ENCODE measurements around the gene ATRNL1.

GRCh38 chr10:115879372-115880089 lies 786.4 kb downstream of the ATRNL1 start:
- TF ChIP-seq ELF4 (IDR thresholded peaks at IDR 0.05) (no peak), FOXK2 (IDR thresholded peaks at IDR 0.05) (no peak), FOXA1 (IDR thresholded peaks at IDR 0.05) (no peak), FOXM1 (IDR thresholded peaks at IDR 0.05; ENCODE audit: borderline replicate concordance) (no peak), BHLHE40 (IDR thresholded peaks at IDR 0.05; ENCODE audit: borderline replicate concordance) (no peak), SUZ12 (IDR thresholded peaks at IDR 0.05) (no peak), HDGF (IDR thresholded peaks at IDR 0.05; ENCODE audit: borderline replicate concordance) (no peak)
